ENCODE measurements around the gene KLHL17. TPM values are rescaled to one million over a fixed set of nuclear protein-coding genes. Genes with fewer than 3 reads are reported as not detected.
A peak's percentile ranks its signal among the peaks of the same experiment; 100 is the strongest.
"Not testable (repeated sequence)": the region's sequence is repeated elsewhere in the genome, so short reads cannot be mapped to it uniquely, and the experiment has no call there.

Gene KLHL17
- total RNA-seq, 1 donor from 2014 or later = 36.8 TPM

GRCh38 chr1:974687-975328 is 14.4 kb downstream of the KLHL17 start:
- intact Hi-C loops (cut with micrococcal nuclease) = no loop called here

GRCh38 chr1:975365-975764 is 15.0 kb downstream of the KLHL17 start:
- Mint-ChIP-seq H3K4me1 (ENCODE audit: low read depth) (peaks cover 2% of the 10 kb centered on the region), H3K27me3 (ENCODE audit: low read depth) (peaks cover 10% of the 10 kb centered on the region), H3K9me3 (no peaks in the 10 kb centered on the region), H3K4me3 (ENCODE audit: low read depth) (no peak overlapping the region), H3K27ac (no peak overlapping the region), H3K36me3 (ENCODE audit: low read depth) (no peaks in the 10 kb centered on the region)
- intact Hi-C loops (cut with micrococcal nuclease) = no loop called here
- DNase-seq (ENCODE audit: low spot score) = no peak

More at GRCh38 chr1:974687-975328, 14.4 kb downstream of the KLHL17 start:
- Mint-ChIP-seq H3K4me1 (ENCODE audit: low read depth) (peaks cover 2% of the 10 kb centered on the region), H3K36me3 (ENCODE audit: low read depth) (no peaks in the 10 kb centered on the region), H3K9me3 (no peaks in the 10 kb centered on the region), H3K27me3 (ENCODE audit: low read depth) (peaks cover 10% of the 10 kb centered on the region), H3K27ac (no peak overlapping the region), H3K4me3 (ENCODE audit: low read depth) (no peak overlapping the region)
- DNase-seq (ENCODE audit: low spot score) = no peak

GRCh38 chr1:975896-976683 is 15.7 kb downstream of the KLHL17 start:
- intact Hi-C loops (cut with micrococcal nuclease) = loop anchor here (1.0 kb wide), 1 partner anchor 70 kb away; no protein-coding TSS in a partner anchor
- peak; percentile 57 for DNase-seq (ENCODE audit: low spot score)
- H3K27me3 Mint-ChIP-seq (ENCODE audit: low read depth) = peaks cover 10% of the 10 kb centered on the region
- H3K27ac Mint-ChIP-seq = no peak overlapping the region
- H3K4me3 Mint-ChIP-seq (ENCODE audit: low read depth) = no peak overlapping the region
- peaks cover 2% of the 10 kb centered on the region for H3K4me1 Mint-ChIP-seq (ENCODE audit: low read depth)
- no peaks in the 10 kb centered on the region for H3K9me3 Mint-ChIP-seq
- no peaks in the 10 kb centered on the region for H3K36me3 Mint-ChIP-seq (ENCODE audit: low read depth)

GRCh38 chr1:976791-977190 is 16.4 kb downstream of the KLHL17 start:
- H3K4me1 Mint-ChIP-seq (ENCODE audit: low read depth); H3K9me3 Mint-ChIP-seq; H3K4me3 Mint-ChIP-seq (ENCODE audit: low read depth); H3K27ac Mint-ChIP-seq; H3K36me3 Mint-ChIP-seq (ENCODE audit: low read depth); DNase-seq (ENCODE audit: low spot score): not testable (repeated sequence)
- intact Hi-C loops (cut with micrococcal nuclease) = loop anchor here (1.0 kb wide), 1 partner anchor 70 kb away; no protein-coding TSS in a partner anchor
- peaks cover 10% of the 10 kb centered on the region for H3K27me3 Mint-ChIP-seq (ENCODE audit: low read depth)

GRCh38 chr1:978069-978834 is 17.9 kb downstream of the KLHL17 start:
- Mint-ChIP-seq H3K36me3 (ENCODE audit: low read depth) (no peaks in the 10 kb centered on the region), H3K27me3 (ENCODE audit: low read depth) (peaks cover 10% of the 10 kb centered on the region), H3K9me3 (no peaks in the 10 kb centered on the region), H3K4me3 (ENCODE audit: low read depth) (no peak overlapping the region), H3K27ac (no peak overlapping the region), H3K4me1 (ENCODE audit: low read depth) (peaks cover 2% of the 10 kb centered on the region)
- intact Hi-C loops (cut with micrococcal nuclease) = no loop called here
- DNase-seq (ENCODE audit: low spot score) = no peak

GRCh38 chr1:978835-979743 is 18.7 kb downstream of the KLHL17 start:
- intact Hi-C loops (cut with micrococcal nuclease) = no loop called here
- no peaks in the 10 kb centered on the region for H3K36me3 Mint-ChIP-seq (ENCODE audit: low read depth)
- peaks cover 2% of the 10 kb centered on the region for H3K4me1 Mint-ChIP-seq (ENCODE audit: low read depth)
- peaks cover 13% of the 10 kb centered on the region for H3K27me3 Mint-ChIP-seq (ENCODE audit: low read depth)
- no peaks in the 10 kb centered on the region for H3K9me3 Mint-ChIP-seq
- DNase-seq (ENCODE audit: low spot score) = no peak
- no peak overlapping the region for H3K4me3 Mint-ChIP-seq (ENCODE audit: low read depth)
- H3K27ac Mint-ChIP-seq = no peak overlapping the region

GRCh38 chr1:979744-980072 is 19.3 kb downstream of the KLHL17 start:
- H3K9me3 Mint-ChIP-seq = no peaks in the 10 kb centered on the region
- H3K4me3 Mint-ChIP-seq (ENCODE audit: low read depth) = no peak overlapping the region
- peaks cover 2% of the 10 kb centered on the region for H3K4me1 Mint-ChIP-seq (ENCODE audit: low read depth)
- DNase-seq (ENCODE audit: low spot score) = no peak
- intact Hi-C loops (cut with micrococcal nuclease) = no loop called here
- H3K27ac Mint-ChIP-seq = no peak overlapping the region
- no peaks in the 10 kb centered on the region for H3K36me3 Mint-ChIP-seq (ENCODE audit: low read depth)
- peaks cover 13% of the 10 kb centered on the region for H3K27me3 Mint-ChIP-seq (ENCODE audit: low read depth)

- H3K27me3 Mint-ChIP-seq (ENCODE audit: low read depth) = peaks cover 12% of the 10 kb centered on the region
These were observed 19.8 kb downstream of the KLHL17 start for GRCh38 chr1:980137-980571.

GRCh38 chr1:980602-981395 is 20.4 kb downstream of the KLHL17 start:
- Mint-ChIP-seq H3K4me3 (ENCODE audit: low read depth) (no peak overlapping the region), H3K36me3 (ENCODE audit: low read depth) (no peaks in the 10 kb centered on the region), H3K27me3 (ENCODE audit: low read depth) (peaks cover 16% of the 10 kb centered on the region), H3K9me3 (no peaks in the 10 kb centered on the region), H3K27ac (no peak overlapping the region), H3K4me1 (ENCODE audit: low read depth) (peaks cover 2% of the 10 kb centered on the region)
- DNase-seq (ENCODE audit: low spot score) = no peak
- intact Hi-C loops (cut with micrococcal nuclease) = no loop called here

More at GRCh38 chr1:980137-980571, 19.8 kb downstream of the KLHL17 start:
- Mint-ChIP-seq H3K4me1 (ENCODE audit: low read depth) (peaks cover 2% of the 10 kb centered on the region), H3K9me3 (no peaks in the 10 kb centered on the region), H3K27ac (no peak overlapping the region), H3K36me3 (ENCODE audit: low read depth) (no peaks in the 10 kb centered on the region), H3K4me3 (ENCODE audit: low read depth) (no peak overlapping the region)
- intact Hi-C loops (cut with micrococcal nuclease) = no loop called here
- DNase-seq (ENCODE audit: low spot score) = no peak

GRCh38 chr1:981491-981954 is 21.1 kb downstream of the KLHL17 start:
- H3K4me3 Mint-ChIP-seq (ENCODE audit: low read depth) = no peak overlapping the region
- peaks cover 15% of the 10 kb centered on the region for H3K27me3 Mint-ChIP-seq (ENCODE audit: low read depth)
- no peak overlapping the region for H3K27ac Mint-ChIP-seq
- intact Hi-C loops (cut with micrococcal nuclease) = no loop called here
- no peaks in the 10 kb centered on the region for H3K36me3 Mint-ChIP-seq (ENCODE audit: low read depth)
- no peak for DNase-seq (ENCODE audit: low spot score)
- H3K4me1 Mint-ChIP-seq (ENCODE audit: low read depth) = peaks cover 2% of the 10 kb centered on the region
- H3K9me3 Mint-ChIP-seq = no peaks in the 10 kb centered on the region

- no peak for DNase-seq (ENCODE audit: low spot score)
- Mint-ChIP-seq H3K4me1 (ENCODE audit: low read depth) (peaks cover 2% of the 10 kb centered on the region), H3K27me3 (ENCODE audit: low read depth) (peaks cover 15% of the 10 kb centered on the region), H3K9me3 (no peaks in the 10 kb centered on the region), H3K4me3 (ENCODE audit: low read depth) (no peak within 1 kb of the TSS), H3K36me3 (ENCODE audit: low read depth) (no peaks in the 10 kb centered on the region), H3K27ac (no peak within 1 kb of the TSS)
- intact Hi-C loops (cut with micrococcal nuclease) = no loop called here
These were observed 21.7 kb downstream of the KLHL17 start, which contains the start of gene PERM1 for GRCh38 chr1:981955-982558. Gene PERM1, minus strand, starts transcription at chr1:982093. Its CDS starts 1,064 bp downstream, at chr1:981029.

All from activated T-helper 2 cell treated with anti-CD3 and anti-CD28 coated beads, Interferon-gamma antibody, Interleukin-2, Interleukin-4, amounts not matched to agents 10 μg/mL and 5 μg/mL and 100 μg/mL, durations not matched to agents 14 hours and 24 hours and 36 hours (primary cell).